ENCODE results near the gene ZDHHC6. TPM values are rescaled to one million over a fixed set of nuclear protein-coding genes. Genes with fewer than 3 reads are reported as not detected.
"Not testable (repeated sequence)": the region's sequence is repeated elsewhere in the genome, so short reads cannot be mapped to it uniquely, and the experiment has no call there.

The ZDHHC6 gene
- polyA plus RNA-seq, 5 donors: 49.4 to 82.7 (median 67.4) TPM

GRCh38 chr10:112454910-112455779, 8.4 kb upstream of the ZDHHC6 start:
- no peak for DNase-seq

GRCh38 chr10:112448888-112449287, 2.2 kb upstream of the ZDHHC6 start:
- DNase-seq: no peak

GRCh38 chr10:112447620-112447928, 860 bp upstream of the ZDHHC6 start:
- DNase-seq: no peak

- DNase-seq: no peak
Observed at GRCh38 chr10:112446055-112446854, 459 bp downstream of the ZDHHC6 start.

- DNase-seq: no peak
Observed at GRCh38 chr10:112442063-112442462, 4.7 kb downstream of the ZDHHC6 start.

- DNase-seq: no peak
Observed at GRCh38 chr10:112441520-112441919, 5.2 kb downstream of the ZDHHC6 start.

- no peak for DNase-seq
Observed at GRCh38 chr10:112438356-112438755, 8.4 kb downstream of the ZDHHC6 start.

GRCh38 chr10:112434988-112435619, 11.6 kb downstream of the ZDHHC6 start:
- DNase-seq: no peak

GRCh38 chr10:112433136-112433535, 13.6 kb downstream of the ZDHHC6 start:
- no peak for DNase-seq

GRCh38 chr10:112429654-112430230, 17.0 kb downstream of the ZDHHC6 start:
- no peak for DNase-seq

- DNase-seq: no peak
Observed at GRCh38 chr10:112429147-112429546, 17.6 kb downstream of the ZDHHC6 start.

- DNase-seq: no peak
Observed at GRCh38 chr10:112426111-112426510, 20.6 kb downstream of the ZDHHC6 start.

GRCh38 chr10:112424651-112425050, 22.1 kb downstream of the ZDHHC6 start:
- DNase-seq: no peak

- no peak for DNase-seq
Observed at GRCh38 chr10:112421731-112422130, 25.0 kb downstream of the ZDHHC6 start.

- no peak for DNase-seq
Observed at GRCh38 chr10:112412696-112413095, 34.0 kb downstream of the ZDHHC6 start.

- no peak for DNase-seq
Observed at GRCh38 chr10:112409755-112410154, 37.0 kb downstream of the ZDHHC6 start.

- DNase-seq: no peak
Observed at GRCh38 chr10:112409299-112409698, 37.4 kb downstream of the ZDHHC6 start.

GRCh38 chr10:112407696-112408095, 39.0 kb downstream of the ZDHHC6 start:
- no peak for DNase-seq

GRCh38 chr10:112406806-112407205, 39.9 kb downstream of the ZDHHC6 start:
- not testable (repeated sequence) for DNase-seq

GRCh38 chr10:112404617-112405016, 42.1 kb downstream of the ZDHHC6 start:
- DNase-seq: no peak

- no peak for DNase-seq
Observed at GRCh38 chr10:112402917-112403316, 43.8 kb downstream of the ZDHHC6 start.

GRCh38 chr10:112397592-112397991, 49.1 kb downstream of the ZDHHC6 start:
- no peak for DNase-seq

Data from right lung (tissue), 5 donors.